PC-9 (cell line): ENCODE data around the gene SHFL. TPM values are rescaled to one million over a fixed set of nuclear protein-coding genes. Genes with fewer than 3 reads are reported as not detected.

Experiments used
- BruUV-seq: library from RNA; stranded (reverse); fragments of 400-500 nt; replicated peaks from 2 replicates; lab custom pipeline; 2021; lab: Mats Ljungman, UMichigan
- CTCF ChIA-PET: fragments of 300-600 bp; sonication (Branson Sonifier 250); formaldehyde crosslinking; loops from one replicate; lab custom pipeline; 2022; ENCODE audit warnings: antibody characterized with exemption; lab: Charles Lee
- POLR2A ChIA-PET: fragments of 300-600 bp; sonication (Branson Sonifier 250); formaldehyde crosslinking; loops from one replicate; lab custom pipeline; 2022; ENCODE audit warnings: antibody characterized with exemption; ENCODE audit not compliant: unreplicated experiment; lab: Charles Lee
- DNase-seq, 2 experiments: peaks; one replicate each; pipeline versions ENCODE4 v3.0.0 to v3.0.0-alpha.2; 2015 to 2022; ENCODE audit warnings: mixed read lengths in 1 of 2
- H2AFZ ChIP-seq: fragments of 200-600 bp; sonication (generic); 2 replicates; pipeline ENCODE4 v1.8.1; 2017; ENCODE audit warnings: antibody characterized with exemption
- H3F3A ChIP-seq: fragments of 200-600 bp; sonication (generic); 2 replicates; pipeline ENCODE4 v1.8.1; 2017; ENCODE audit warnings: antibody characterized with exemption, mild to moderate bottlenecking, low read depth; ENCODE audit not compliant: insufficient read depth
- H3K27ac ChIP-seq: fragments of 200-600 bp; sonication (generic); 2 replicates; pipeline ENCODE4 v1.6.1; 2016; ENCODE audit warnings: mixed run types
- H3K27me3 ChIP-seq: fragments of 200-600 bp; sonication (generic); 2 replicates; pipeline ENCODE4 v1.6.1; 2016; ENCODE audit warnings: low read depth, mixed run types; ENCODE audit not compliant: insufficient read depth
- H3K36me3 ChIP-seq: fragments of 200-600 bp; sonication (generic); 2 replicates; pipeline ENCODE4 v1.6.1; 2016; ENCODE audit warnings: low read depth, mixed run types
- H3K4me1 ChIP-seq: fragments of 200-600 bp; sonication (generic); replicated peaks from 2 replicates; pipeline ENCODE4 v1.6.1; 2016; ENCODE audit warnings: mixed run types; ENCODE audit not compliant: insufficient read depth
- H3K4me2 ChIP-seq: fragments of 200-600 bp; sonication (generic); 2 replicates; pipeline ENCODE4 v1.6.1; 2017; ENCODE audit warnings: mixed run types
- H3K4me3 ChIP-seq: fragments of 200-600 bp; sonication (generic); 2 replicates; pipeline ENCODE4 v1.6.1; 2016; ENCODE audit warnings: mixed run types
- H3K79me2 ChIP-seq: fragments of 200-600 bp; sonication (generic); 2 replicates; pipeline ENCODE4 v1.6.1; 2017; ENCODE audit warnings: low read depth, mixed run types
- H3K9me2 ChIP-seq: fragments of 200-600 bp; sonication (generic); 2 replicates; pipeline ENCODE4 v1.8.1; 2017; ENCODE audit warnings: mild to moderate bottlenecking; ENCODE audit not compliant: insufficient read depth
- H3K9me3 ChIP-seq: fragments of 200-600 bp; sonication (generic); 2 replicates; pipeline ENCODE4 v1.8.1; 2016; ENCODE audit warnings: low read depth; ENCODE audit not compliant: insufficient read depth
- H4K20me1 ChIP-seq: fragments of 200-600 bp; sonication (generic); 2 replicates; pipeline ENCODE4 v1.8.1; 2017; ENCODE audit not compliant: insufficient read depth
- CTCF ChIP-seq: fragments of 200-600 bp; sonication (generic); conservative IDR thresholded peaks from 2 replicates; pipeline ENCODE4 v1.6.1; 2017; ENCODE audit warnings: mixed run types, antibody characterized with exemption, mild to moderate bottlenecking, moderate library complexity
- EZH2 ChIP-seq: fragments of 200-600 bp; sonication (generic); IDR thresholded peaks from 2 replicates; pipeline ENCODE4 v1.8.0; 2017; ENCODE audit warnings: antibody characterized with exemption, low read depth
- intact Hi-C: fragments of 100-400 bp; cut with micrococcal nuclease; formaldehyde crosslinking; loops from one replicate; pipeline ENCODE4 v1.10.0; 2022; ENCODE audit not compliant: unreplicated experiment
- total RNA-seq: library from RNA; stranded (reverse); gene quantifications from 2 replicates; pipeline ENCODE4 v1.2.3, GENCODE V29; 2021

SHFL gene
- total RNA-seq, 1 experiment from 2014 or later, result 25.6 TPM

- H3K36me3 ChIP-seq, result no peaks in the 10 kb centered on the region
- no peak overlapping the region for H3K27ac ChIP-seq
- H3F3A ChIP-seq, result peaks cover 19% of the 10 kb centered on the region; the same call in 1 of the 2 replicates
- peak overlapping the region; percentile 92 for H3K4me2 ChIP-seq
- H3K4me1 ChIP-seq, result peaks cover 11% of the 10 kb centered on the region
- H3K9me3 ChIP-seq, result no peaks in the 10 kb centered on the region
- H3K27me3 ChIP-seq, result no peaks in the 10 kb centered on the region
- ChIA-PET POLR2A (interaction anchor here (0.6 kb wide), 4 partner anchors 156 to 1613 kb away, joined by 3 to 7 read pairs (median 4); partner anchors contain the start of gene MRPL4), CTCF (interaction anchor here (0.6 to 0.7 kb wide), 2 partner anchors 36 to 163 kb away, joined by 8 to 15 read pairs; no protein-coding TSS in a partner anchor)
- no peaks in the 10 kb centered on the region for H3K9me2 ChIP-seq
- DNase-seq, result no peak
- no peaks in the 10 kb centered on the region for H3K79me2 ChIP-seq
- H2AFZ ChIP-seq, result peak overlapping the region; percentile 75; the same call in 1 of the 2 replicates
- no TSS peak for BruUV-seq
- H3K4me3 ChIP-seq, result peak overlapping the region; percentile 54; the same call in 1 of the 2 replicates
- intact Hi-C loops, result loop anchor here (5.0 kb wide), 1 partner anchor 157 kb away; the partner anchor contains the start of gene MRPL4
- no peak for TF ChIP-seq EZH2
- no peak for TF ChIP-seq CTCF
- no peaks in the 10 kb centered on the region for H4K20me1 ChIP-seq
These were observed 9.5 kb downstream of the SHFL start for GRCh38 chr19:10095622-10095947.

GRCh38 chr19:10095948-10096614, 10.0 kb downstream of the SHFL start:
- DNase-seq, result peak; percentile 77 to 95
- Histone ChIP-seq H3K4me3 (peak overlapping the region; percentile 56), H3F3A (peaks cover 19% of the 10 kb centered on the region; the same call in 1 of the 2 replicates), H3K4me2 (peak overlapping the region; percentile 94), H4K20me1 (no peaks in the 10 kb centered on the region), H3K27ac (no peak overlapping the region), H3K4me1 (peaks cover 11% of the 10 kb centered on the region), H3K27me3 (no peaks in the 10 kb centered on the region), H3K9me2 (no peaks in the 10 kb centered on the region), H3K79me2 (no peaks in the 10 kb centered on the region), H3K36me3 (no peaks in the 10 kb centered on the region), H2AFZ (peak overlapping the region; percentile 93), H3K9me3 (no peaks in the 10 kb centered on the region)
- no peak for TF ChIP-seq EZH2
- no peak for TF ChIP-seq CTCF
- intact Hi-C loops, result loop anchor here (5.0 kb wide), 1 partner anchor 156 kb away; the partner anchor contains the start of gene MRPL4
- BruUV-seq, result no TSS peak
- ChIA-PET CTCF (interaction anchor here (0.6 to 0.7 kb wide), 5 partner anchors 35 to 164 kb away, joined by 3 to 15 read pairs (median 8); no protein-coding TSS in a partner anchor), POLR2A (interaction anchor here (0.6 kb wide), 7 partner anchors 25 to 1613 kb away, joined by 3 to 10 read pairs (median 5); partner anchors contain the start of genes MRPL4 and TYK2)

GRCh38 chr19:10096615-10096963, 10.5 kb downstream of the SHFL start:
- Histone ChIP-seq H3K4me2 (peak overlapping the region; percentile 94), H3K27ac (no peak overlapping the region), H3K36me3 (no peaks in the 10 kb centered on the region), H3K27me3 (no peaks in the 10 kb centered on the region), H3K79me2 (no peaks in the 10 kb centered on the region), H3K9me2 (no peaks in the 10 kb centered on the region), H3K4me1 (peaks cover 11% of the 10 kb centered on the region), H4K20me1 (no peaks in the 10 kb centered on the region), H3K4me3 (peak overlapping the region; percentile 56), H3F3A (peaks cover 19% of the 10 kb centered on the region; the same call in 1 of the 2 replicates), H3K9me3 (no peaks in the 10 kb centered on the region), H2AFZ (peak overlapping the region; percentile 93)
- no peak for DNase-seq
- CTCF ChIA-PET, result interaction anchor here (0.6 to 0.7 kb wide), 2 partner anchors 55 to 141 kb away, joined by 3 to 10 read pairs; no protein-coding TSS in a partner anchor
- TF ChIP-seq EZH2 (no peak), CTCF (no peak)
- POLR2A ChIA-PET, result interaction anchor here (0.6 kb wide), 2 partner anchors 24 to 193 kb away, joined by 3 to 10 read pairs; no protein-coding TSS in a partner anchor
- intact Hi-C loops, result loop anchor here (5.0 kb wide), 1 partner anchor 156 kb away; the partner anchor contains the start of gene MRPL4
- no TSS peak for BruUV-seq
